BLaER1 (cell line): ENCODE results near the gene NADSYN1.

Source experiments
- H3K27ac ChIP-seq: shearing (Covaris generic); formaldehyde crosslinking; 2 replicates; pipeline ENCODE4 v1.8.1; 2022
- H3K27me3 ChIP-seq: shearing (Covaris generic); formaldehyde crosslinking; 2 replicates; pipeline ENCODE4 v1.8.1; 2022
- H3K36me3 ChIP-seq: shearing (Covaris generic); formaldehyde crosslinking; 2 replicates; pipeline ENCODE4 v1.8.1; 2022
- H3K4me1 ChIP-seq: shearing (Covaris generic); formaldehyde crosslinking; 2 replicates; pipeline ENCODE4 v1.8.1; 2022
- H3K4me2 ChIP-seq: shearing (Covaris generic); formaldehyde crosslinking; 2 replicates; pipeline ENCODE4 v1.8.1; 2022
- H3K4me3 ChIP-seq: shearing (Covaris generic); formaldehyde crosslinking; 2 replicates; pipeline ENCODE4 v1.8.1; 2022
- H3K9ac ChIP-seq: shearing (Covaris generic); formaldehyde crosslinking; 2 replicates; pipeline ENCODE4 v1.8.1; 2022
- H3K9me3 ChIP-seq: shearing (Covaris generic); formaldehyde crosslinking; 2 replicates; pipeline ENCODE4 v1.8.1; 2022
- H4K20me1 ChIP-seq: shearing (Covaris generic); formaldehyde crosslinking; 2 replicates; pipeline ENCODE4 v1.8.1; 2022
- Cebpa-rat ChIP-seq: shearing (Covaris generic); IDR thresholded peaks from 2 replicates; pipeline ENCODE4 v1.8.1; 2022

The NADSYN1 gene

DNA sequence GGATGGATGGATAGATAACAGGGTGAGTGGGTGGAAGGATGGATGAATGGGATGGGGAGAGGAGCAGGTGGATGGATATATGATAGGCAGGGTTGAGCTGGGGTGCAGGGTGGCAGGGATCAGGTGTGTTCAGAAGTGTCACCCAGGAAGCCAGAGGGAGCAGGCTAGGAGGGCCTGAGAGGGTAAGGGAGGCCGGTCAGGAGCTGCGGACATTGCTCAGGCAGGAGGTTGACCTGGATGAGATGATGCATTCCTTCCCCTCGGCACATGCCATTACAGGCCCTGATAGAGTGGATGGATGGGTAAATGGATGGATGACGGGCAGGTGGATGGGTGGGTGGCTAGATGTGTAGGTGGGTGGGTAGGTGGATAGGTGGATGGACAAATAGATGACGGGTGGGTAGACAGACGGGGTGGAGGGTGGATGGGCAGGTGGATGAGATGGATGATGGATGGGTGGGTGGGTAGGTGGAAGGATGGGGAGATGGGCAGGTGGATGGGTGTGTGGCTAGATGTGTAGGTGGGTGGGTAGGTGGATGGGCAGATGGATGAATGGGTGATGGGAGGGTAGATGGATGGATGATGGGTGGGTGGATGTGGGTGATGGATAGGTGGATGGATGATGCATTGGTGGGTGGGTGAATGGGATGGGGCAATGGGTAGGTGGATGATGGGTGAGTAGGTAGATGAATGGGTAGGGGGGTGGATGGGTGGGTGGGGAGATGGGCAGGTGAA, 12.8 kb upstream of the NADSYN1 start:
- Histone ChIP-seq H3K36me3 (peaks cover 97% of the 10 kb centered on the region), H3K4me3 (no peak overlapping the region), H3K27me3 (no peaks in the 10 kb centered on the region), H3K27ac (no peak overlapping the region), H3K4me1 (peaks cover 13% of the 10 kb centered on the region), H3K9ac (no peak overlapping the region), H4K20me1 (peaks cover 11% of the 10 kb centered on the region; the same call in 1 of the 2 replicates), H3K9me3 (peaks cover 1% of the 10 kb centered on the region; the same call in 1 of the 2 replicates), H3K4me2 (no peak overlapping the region)
- no peak for TF ChIP-seq Cebpa-rat

DNA sequence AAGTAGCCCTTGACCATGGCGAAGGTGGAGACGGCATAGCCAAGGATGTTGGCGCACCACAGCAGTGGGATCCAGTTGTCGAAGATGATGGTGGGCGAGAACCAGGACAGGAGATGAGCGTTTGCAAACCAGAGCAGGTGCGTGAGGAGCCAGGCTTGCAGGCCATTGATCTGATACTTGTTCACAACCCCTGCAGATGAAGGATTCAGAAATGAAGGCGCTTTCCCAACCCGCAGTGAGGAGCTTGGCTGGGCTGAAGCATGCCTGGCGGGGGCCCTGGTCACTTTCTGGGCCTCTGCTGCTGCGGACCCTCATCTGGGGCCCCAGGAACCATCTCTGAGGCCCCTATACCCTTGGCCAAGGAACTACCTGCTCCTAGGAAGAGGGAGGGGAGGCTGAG, 11.8 kb upstream of the NADSYN1 start:
- Histone ChIP-seq H3K36me3 (peaks cover 96% of the 10 kb centered on the region), H3K9ac (no peak overlapping the region), H3K4me1 (peaks cover 10% of the 10 kb centered on the region), H3K27me3 (no peaks in the 10 kb centered on the region), H3K27ac (no peak overlapping the region), H3K4me2 (no peak overlapping the region), H3K4me3 (no peak overlapping the region), H4K20me1 (peaks cover 11% of the 10 kb centered on the region; the same call in 1 of the 2 replicates), H3K9me3 (peaks cover 12% of the 10 kb centered on the region)
- TF ChIP-seq Cebpa-rat: no peak

DNA sequence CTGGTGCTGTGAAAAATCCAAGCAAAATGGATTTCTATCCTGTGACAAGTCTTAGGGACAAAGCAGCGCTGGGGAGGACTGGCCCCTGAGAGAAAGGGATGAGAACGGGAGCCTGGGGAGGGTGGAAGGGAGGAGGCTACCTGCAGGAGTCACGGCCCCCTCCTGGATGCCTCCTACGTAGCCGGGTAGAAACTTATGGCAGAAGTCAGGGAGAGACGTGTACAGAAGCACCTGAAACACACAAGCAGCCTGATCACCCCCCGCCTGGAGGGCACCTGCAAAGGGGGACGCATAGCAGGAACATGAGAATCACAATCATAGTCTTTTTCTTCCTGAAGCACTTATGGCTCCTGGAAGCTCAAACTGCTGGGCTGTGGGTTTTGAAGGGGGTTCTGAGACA, 10.9 kb upstream of the NADSYN1 start:
- Histone ChIP-seq H3K4me3 (no peak overlapping the region), H3K27ac (no peak overlapping the region), H4K20me1 (peaks cover 11% of the 10 kb centered on the region; the same call in 1 of the 2 replicates), H3K9me3 (peaks cover 17% of the 10 kb centered on the region), H3K4me2 (no peak overlapping the region), H3K36me3 (peaks cover 97% of the 10 kb centered on the region), H3K4me1 (peaks cover 15% of the 10 kb centered on the region), H3K9ac (no peak overlapping the region), H3K27me3 (no peaks in the 10 kb centered on the region)
- no peak for TF ChIP-seq Cebpa-rat

DNA sequence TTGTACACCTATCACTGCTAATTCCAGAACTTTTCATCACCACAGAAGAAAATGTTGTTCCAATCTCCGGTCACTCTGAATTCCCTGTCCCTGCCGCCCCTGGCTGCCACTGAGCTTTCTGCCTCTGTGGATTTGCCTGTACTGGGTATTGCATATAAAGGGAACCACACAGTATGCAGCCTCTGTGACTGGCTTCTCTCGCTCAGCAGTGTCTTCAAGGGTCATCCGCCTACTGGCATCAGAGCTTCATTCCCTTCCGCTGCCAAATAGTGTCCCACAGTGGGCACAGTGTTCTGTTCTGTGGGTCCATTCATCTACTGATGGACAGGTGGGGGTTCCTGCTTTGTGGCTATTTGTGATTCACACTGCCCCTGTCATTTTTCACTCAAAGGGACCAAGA, 10.1 kb upstream of the NADSYN1 start:
- Histone ChIP-seq H3K36me3 (peaks cover 90% of the 10 kb centered on the region), H3K27me3 (no peaks in the 10 kb centered on the region), H3K4me2 (peak overlapping the region; percentile 39), H3K9me3 (peaks cover 17% of the 10 kb centered on the region), H3K27ac (no peak overlapping the region), H3K4me1 (peaks cover 23% of the 10 kb centered on the region), H3K4me3 (no peak overlapping the region), H3K9ac (no peak overlapping the region), H4K20me1 (peaks cover 11% of the 10 kb centered on the region; the same call in 1 of the 2 replicates)
- no peak for TF ChIP-seq Cebpa-rat

DNA sequence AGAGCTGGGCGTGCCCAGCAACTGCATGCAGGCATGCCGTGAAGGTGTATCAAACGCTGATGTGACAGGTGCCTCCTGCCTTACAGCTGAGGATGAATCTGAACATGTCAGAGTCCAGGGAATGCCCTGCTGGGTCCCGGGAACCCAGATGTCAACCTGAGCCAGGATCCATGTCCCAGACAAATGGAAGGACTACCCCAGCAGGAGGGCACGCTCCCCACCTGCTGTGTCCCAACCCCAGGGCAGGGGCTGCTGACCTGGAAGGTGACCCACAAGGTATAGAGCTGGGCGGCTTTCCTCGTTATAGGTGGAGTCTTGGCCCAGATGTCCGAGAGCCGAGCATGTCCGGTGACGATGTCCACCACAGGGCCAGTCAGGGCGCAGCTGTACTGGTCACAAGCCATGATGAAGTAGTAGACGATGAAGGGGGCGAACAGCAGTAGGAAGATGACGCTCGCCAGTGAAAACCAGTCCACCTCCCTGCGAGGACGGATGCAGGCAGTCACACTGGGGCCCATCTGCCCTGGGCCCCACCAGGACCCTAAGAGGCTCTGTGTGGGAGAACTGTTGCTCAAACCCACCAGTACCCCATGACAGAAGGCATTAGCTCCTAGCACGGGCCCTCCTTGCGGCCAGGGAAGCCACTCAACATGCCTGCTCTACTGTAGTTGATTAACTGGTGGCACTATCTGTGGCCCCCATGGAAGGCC, 9.1 kb upstream of the NADSYN1 start:
- Histone ChIP-seq H3K27ac (no peak overlapping the region), H3K9ac (no peak overlapping the region), H3K27me3 (no peaks in the 10 kb centered on the region), H3K4me1 (peaks cover 25% of the 10 kb centered on the region), H3K9me3 (peaks cover 17% of the 10 kb centered on the region), H3K36me3 (peaks cover 80% of the 10 kb centered on the region), H3K4me2 (peak overlapping the region; percentile 39), H4K20me1 (peaks cover 7% of the 10 kb centered on the region; the same call in 1 of the 2 replicates), H3K4me3 (no peak overlapping the region)
- no peak for TF ChIP-seq Cebpa-rat

DNA sequence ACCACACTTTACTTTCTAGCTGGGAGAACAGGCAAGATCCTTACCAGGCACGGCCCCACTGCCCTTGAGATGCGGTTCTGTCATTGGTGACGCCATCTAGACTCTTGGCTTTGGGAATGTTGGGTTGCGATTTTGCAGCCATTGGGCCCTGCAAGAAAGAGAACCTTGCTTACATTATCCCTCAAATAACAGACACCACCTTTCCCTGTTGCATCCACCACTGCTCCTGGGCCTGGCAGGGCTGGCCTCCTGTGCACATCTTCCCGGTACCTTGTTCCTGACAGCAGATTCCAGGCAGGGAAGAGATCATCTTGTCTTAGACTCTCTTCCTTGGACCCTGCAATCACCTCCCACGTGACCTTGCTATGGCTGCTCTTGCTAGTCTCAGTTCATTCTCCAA, 8.2 kb upstream of the NADSYN1 start:
- Histone ChIP-seq H3K4me2 (no peak overlapping the region), H4K20me1 (no peaks in the 10 kb centered on the region), H3K4me3 (no peak overlapping the region), H3K27me3 (no peaks in the 10 kb centered on the region), H3K9me3 (peaks cover 17% of the 10 kb centered on the region), H3K9ac (no peak overlapping the region), H3K27ac (no peak overlapping the region), H3K4me1 (peaks cover 34% of the 10 kb centered on the region), H3K36me3 (peaks cover 71% of the 10 kb centered on the region)
- no peak for TF ChIP-seq Cebpa-rat

DNA sequence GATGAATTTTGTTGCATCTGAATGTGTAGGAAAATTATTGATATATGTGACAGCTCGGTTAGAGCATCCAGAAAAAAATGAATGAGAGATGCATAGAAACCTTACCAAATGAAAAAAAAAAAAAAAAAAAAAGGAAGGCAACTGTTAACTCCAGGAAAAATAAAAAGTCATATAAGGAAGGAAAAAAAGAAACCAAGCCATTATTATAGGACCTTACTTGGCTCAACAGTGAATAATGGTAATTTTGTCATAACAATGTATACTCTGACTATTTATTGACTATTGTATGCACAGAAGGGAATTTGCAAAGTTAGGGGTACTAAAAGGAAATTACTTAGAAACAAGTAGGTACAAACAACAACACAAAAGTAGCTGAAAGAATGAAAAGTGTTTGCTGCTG, 6.9 kb upstream of the NADSYN1 start:
- Histone ChIP-seq H4K20me1 (no peaks in the 10 kb centered on the region), H3K9me3 (peaks cover 17% of the 10 kb centered on the region), H3K27ac (no peak overlapping the region), H3K9ac (no peak overlapping the region), H3K27me3 (no peaks in the 10 kb centered on the region), H3K4me1 (peaks cover 47% of the 10 kb centered on the region), H3K36me3 (peaks cover 59% of the 10 kb centered on the region), H3K4me2 (no peak overlapping the region), H3K4me3 (no peak overlapping the region)
- no peak for TF ChIP-seq Cebpa-rat

DNA sequence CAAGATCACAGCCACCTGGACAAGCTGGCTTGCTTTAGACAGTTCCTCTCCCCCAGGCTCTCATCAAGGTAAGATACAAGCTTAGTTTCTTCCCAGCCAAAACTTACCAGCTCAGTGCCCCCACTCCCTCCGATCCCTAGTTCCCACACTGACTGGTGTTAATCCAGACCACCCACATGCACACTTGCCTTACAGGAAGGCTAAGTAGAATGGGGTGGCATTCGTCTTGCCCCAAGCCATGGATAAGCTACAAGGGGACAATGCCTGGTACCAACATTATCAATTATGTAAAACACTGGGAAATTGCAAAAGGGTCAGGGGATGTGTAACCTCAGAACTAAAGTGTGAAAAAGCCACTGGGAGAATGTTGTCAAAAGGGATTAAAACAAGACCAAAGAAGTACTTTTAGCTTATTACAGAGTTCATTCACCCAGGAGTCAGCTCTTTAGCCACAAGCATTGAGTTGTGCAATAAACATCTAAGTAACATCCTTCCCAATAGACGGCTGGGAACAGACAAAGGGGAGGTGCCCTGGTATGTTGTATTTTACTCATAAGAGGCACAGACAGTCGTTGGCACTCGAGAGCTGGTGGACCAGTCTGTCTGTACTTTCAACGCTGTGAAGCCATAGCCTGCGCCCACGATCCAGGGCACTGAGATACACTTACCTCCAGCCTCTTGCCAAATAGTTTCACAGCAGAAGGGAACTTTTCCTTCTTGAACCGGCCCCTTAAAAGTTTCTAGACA, 5.9 kb upstream of the NADSYN1 start:
- Histone ChIP-seq H3K4me1 (peaks cover 57% of the 10 kb centered on the region), H3K27ac (peak overlapping the region; percentile 62; the same call in 1 of the 2 replicates), H3K4me2 (peak overlapping the region; percentile 95), H3K4me3 (peak overlapping the region; percentile 78), H4K20me1 (no peaks in the 10 kb centered on the region), H3K27me3 (no peaks in the 10 kb centered on the region), H3K36me3 (peaks cover 49% of the 10 kb centered on the region), H3K9me3 (peaks cover 17% of the 10 kb centered on the region), H3K9ac (peak overlapping the region; percentile 82; the same call in 1 of the 2 replicates)
- TF ChIP-seq Cebpa-rat: peak; percentile 73; the same call in 1 of the 2 replicates

DNA sequence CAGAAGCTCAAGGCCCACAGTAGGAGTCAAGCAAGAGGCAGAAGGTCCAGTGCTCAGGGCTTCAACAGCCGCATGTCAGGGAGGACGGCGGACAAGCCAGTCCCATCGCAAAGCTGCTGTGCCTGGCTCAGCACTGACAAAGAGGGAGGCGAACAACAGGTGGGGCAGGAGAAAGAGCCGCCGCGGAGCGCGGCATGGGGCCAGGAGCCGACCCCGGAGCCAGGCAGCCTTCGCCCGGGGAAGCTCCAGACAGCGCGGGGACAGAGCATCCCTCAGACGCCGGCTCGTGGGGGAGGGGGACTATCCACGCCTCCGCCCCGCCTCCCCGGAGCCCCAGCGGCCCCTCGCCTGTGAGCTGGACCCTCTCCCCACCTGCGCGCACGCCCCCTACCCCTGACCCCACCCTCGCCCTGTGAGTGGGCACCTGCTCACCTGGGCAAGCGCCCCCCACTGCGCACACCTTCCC, 5.2 kb upstream of the NADSYN1 start:
- H3K4me3 ChIP-seq: peak overlapping the region; percentile 78
- H4K20me1 ChIP-seq: no peaks in the 10 kb centered on the region
- no peak for TF ChIP-seq Cebpa-rat
- peaks cover 17% of the 10 kb centered on the region for H3K9me3 ChIP-seq
- peaks cover 42% of the 10 kb centered on the region for H3K36me3 ChIP-seq
- no peaks in the 10 kb centered on the region for H3K27me3 ChIP-seq
- peak overlapping the region; percentile 82 for H3K9ac ChIP-seq
- peak overlapping the region; percentile 62 for H3K27ac ChIP-seq
- peaks cover 59% of the 10 kb centered on the region for H3K4me1 ChIP-seq
- H3K4me2 ChIP-seq: peak overlapping the region; percentile 95
